ENCODE data around the gene MPV17.
"Not testable (repeated sequence)": the region's sequence is repeated elsewhere in the genome, so short reads cannot be mapped to it uniquely, and the experiment has no call there.

MPV17 gene

DNA sequence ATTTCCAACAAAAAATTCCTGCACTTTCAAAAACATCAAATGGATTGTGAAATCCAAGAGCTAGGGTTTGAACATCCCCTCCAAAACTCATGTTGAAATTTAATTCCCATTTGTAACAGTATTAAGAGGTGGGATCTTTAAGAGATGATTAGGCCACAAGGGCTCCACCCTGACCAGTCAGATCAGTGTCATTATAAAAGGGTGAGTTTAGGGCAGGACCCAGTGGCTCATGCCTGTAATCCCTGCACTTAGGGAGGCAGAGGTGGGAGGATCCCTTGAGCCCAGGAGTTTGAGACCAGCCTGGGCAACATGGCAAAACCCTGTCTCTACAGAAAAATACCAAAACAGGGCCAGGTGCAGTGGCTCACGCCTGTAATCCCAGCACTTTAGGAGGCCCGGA, 24.7 kb upstream of the MPV17 start:
- TF ChIP-seq, protein P1, sequence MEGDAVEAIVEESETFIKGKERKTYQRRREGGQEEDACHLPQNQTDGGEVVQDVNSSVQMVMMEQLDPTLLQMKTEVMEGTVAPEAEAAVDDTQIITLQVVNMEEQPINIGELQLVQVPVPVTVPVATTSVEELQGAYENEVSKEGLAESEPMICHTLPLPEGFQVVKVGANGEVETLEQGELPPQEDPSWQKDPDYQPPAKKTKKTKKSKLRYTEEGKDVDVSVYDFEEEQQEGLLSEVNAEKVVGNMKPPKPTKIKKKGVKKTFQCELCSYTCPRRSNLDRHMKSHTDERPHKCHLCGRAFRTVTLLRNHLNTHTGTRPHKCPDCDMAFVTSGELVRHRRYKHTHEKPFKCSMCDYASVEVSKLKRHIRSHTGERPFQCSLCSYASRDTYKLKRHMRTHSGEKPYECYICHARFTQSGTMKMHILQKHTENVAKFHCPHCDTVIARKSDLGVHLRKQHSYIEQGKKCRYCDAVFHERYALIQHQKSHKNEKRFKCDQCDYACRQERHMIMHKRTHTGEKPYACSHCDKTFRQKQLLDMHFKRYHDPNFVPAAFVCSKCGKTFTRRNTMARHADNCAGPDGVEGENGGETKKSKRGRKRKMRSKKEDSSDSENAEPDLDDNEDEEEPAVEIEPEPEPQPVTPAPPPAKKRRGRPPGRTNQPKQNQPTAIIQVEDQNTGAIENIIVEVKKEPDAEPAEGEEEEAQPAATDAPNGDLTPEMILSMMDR (IDR thresholded peaks at IDR 0.05; ENCODE audit: low read depth, low read length): no peak
- no peak for DNase-seq (ENCODE audit: extremely low read depth, low read depth)

- TF ChIP-seq, protein P1 (IDR thresholded peaks at IDR 0.05; ENCODE audit: low read depth, low read length): no peak
- no peak for DNase-seq (ENCODE audit: extremely low read depth, low read depth)
Measured at GRCh38 chr2:27336173-27336572, 13.3 kb upstream of the MPV17 start.

DNA sequence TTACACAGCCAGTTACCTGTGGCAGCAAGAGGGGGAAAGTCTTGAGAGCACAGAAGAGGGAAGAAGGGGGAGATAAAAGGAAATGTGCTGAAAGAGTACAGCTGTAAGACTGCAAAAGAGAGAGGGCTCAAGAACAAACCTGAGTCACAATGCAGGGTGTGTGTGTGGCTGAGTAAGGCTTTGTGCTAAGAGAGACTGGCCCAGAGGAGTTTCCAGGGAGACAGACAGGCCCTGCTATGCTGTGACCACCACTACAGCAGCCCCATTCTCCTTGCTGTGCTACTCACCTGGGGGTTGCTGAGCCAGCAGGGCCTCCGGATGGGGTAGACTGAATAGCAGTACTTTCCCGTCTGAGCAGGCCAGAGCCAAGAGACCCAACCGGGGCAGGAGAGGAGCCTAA, 12.4 kb upstream of the MPV17 start:
- TF ChIP-seq, protein P1 (IDR thresholded peaks at IDR 0.05; ENCODE audit: low read depth, low read length): no peak
- DNase-seq (ENCODE audit: extremely low read depth, low read depth): no peak

GRCh38 chr2:27324720-27325119, 1.8 kb upstream of the MPV17 start:
- no peak for DNase-seq (ENCODE audit: extremely low read depth, low read depth)
- TF ChIP-seq, protein P1 (IDR thresholded peaks at IDR 0.05; ENCODE audit: low read depth, low read length): no peak

DNA sequence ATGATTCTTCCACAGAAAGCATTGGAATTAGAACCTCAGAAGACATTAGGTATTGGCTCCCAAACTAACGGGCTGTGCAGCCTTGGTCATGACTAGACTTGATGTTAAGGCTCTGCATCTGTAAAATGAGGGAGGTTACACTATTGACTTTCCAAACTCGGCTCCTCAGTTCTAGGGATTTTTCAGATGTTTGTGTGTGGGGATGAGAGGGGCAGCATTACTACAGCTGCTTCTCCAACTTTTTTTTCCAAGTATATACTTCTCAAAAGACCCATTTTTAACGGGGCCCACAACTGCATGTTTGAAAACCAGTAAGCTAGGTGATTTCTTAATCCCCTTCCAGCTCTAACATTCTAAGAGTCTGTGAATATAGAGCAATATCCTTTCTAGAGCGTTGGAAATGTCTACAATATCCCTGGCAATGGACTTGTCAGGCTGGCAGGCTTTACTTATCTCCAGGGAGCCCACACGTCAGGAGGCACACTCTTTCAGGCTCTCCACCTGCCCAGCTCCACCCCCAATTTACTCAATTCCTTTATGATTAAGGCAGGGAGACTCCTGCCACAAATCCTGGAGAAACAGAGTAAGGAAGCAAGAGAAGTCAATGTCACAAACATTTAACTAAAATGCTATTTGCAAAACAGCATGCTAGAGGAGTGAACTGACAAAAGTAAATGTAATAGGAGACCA, 844 bp upstream of the MPV17 start:
- no peak for DNase-seq (ENCODE audit: extremely low read depth, low read depth)
- TF ChIP-seq, protein P1 (IDR thresholded peaks at IDR 0.05; ENCODE audit: low read depth, low read length): no peak

DNA sequence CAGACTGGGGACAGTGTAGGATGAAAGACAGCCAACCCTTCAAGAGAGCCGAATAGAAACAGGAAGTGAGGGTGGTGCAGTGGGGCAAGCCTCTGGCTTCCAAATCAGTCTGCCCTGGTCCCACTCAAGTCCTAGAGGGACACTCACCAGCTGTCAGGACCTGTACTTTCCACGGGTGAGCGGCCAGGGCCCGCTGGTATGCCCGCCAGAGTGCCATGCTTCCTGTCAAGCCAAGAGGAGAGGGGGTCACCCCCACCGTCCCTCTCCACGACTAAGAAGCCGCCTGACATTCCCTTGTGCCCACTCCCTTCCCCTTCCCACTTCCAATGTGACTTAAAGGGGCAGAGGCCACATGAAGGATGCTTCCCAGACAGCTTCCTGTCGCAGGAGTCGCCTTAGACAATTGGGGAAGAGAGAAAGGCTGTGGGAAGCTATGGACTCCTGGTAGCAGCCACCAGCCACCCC, 564 bp downstream of the MPV17 start:
- TF ChIP-seq, protein P1 (IDR thresholded peaks at IDR 0.05; ENCODE audit: low read depth, low read length): no peak
- no peak for DNase-seq (ENCODE audit: extremely low read depth, low read depth)

- TF ChIP-seq, protein P1 (IDR thresholded peaks at IDR 0.05; ENCODE audit: low read depth, low read length): peak; percentile 59
- DNase-seq (ENCODE audit: extremely low read depth, low read depth): peak; percentile 93
Measured at GRCh38 chr2:27320958-27321543, 1.8 kb downstream of the MPV17 start.

DNA sequence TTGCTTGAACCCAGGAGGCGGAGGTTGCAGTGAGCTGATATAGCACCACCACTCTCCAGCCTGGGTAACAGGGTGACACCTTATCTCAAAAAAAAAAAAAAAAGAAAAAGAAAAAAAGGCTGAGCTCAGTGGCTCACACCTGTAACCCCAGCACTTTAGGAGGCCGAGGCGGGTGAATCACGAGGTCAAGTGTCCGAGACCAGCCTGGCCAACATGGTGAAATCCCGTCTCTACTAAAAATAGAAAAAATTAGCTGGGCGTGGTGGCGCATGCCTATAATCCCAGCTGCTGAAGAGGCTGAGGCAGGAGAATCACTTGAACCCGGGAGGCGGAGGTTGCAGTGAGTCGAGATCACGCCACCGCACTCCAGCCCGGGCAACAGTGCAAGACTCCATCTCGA, 3.1 kb downstream of the MPV17 start:
- not testable (repeated sequence) for DNase-seq (ENCODE audit: extremely low read depth, low read depth)
